PFSK-1 (cell line): ENCODE data around the gene LRRC71.

Experiments used
- POLR2AphosphoS5 ChIP-seq: IDR thresholded peaks from 2 replicates; pipeline ENCODE4 v1.6.1; 2012; ENCODE audit warnings: low read depth, mild to moderate bottlenecking, control low read depth, low read length, moderate library complexity
- TAF1 ChIP-seq: IDR thresholded peaks from 2 replicates; pipeline ENCODE4 v1.6.1; 2012; ENCODE audit warnings: low read length, control low read depth, borderline replicate concordance; ENCODE audit not compliant: insufficient read depth
- TF ChIP-seq, protein P1 (sequence below), 2 experiments: IDR thresholded peaks; 2 replicates each; pipeline versions ENCODE4 v1.6.1 to v1.8.0; 2011 to 2012; ENCODE audit warnings: low read depth in 2 of 2, low read length in 2 of 2, control low read depth in 1 of 2, inconsistent platforms in 1 of 2, mild to moderate bottlenecking in 1 of 2, moderate library complexity in 1 of 2; ENCODE audit not compliant: insufficient read depth in 1 of 2

DNA sequence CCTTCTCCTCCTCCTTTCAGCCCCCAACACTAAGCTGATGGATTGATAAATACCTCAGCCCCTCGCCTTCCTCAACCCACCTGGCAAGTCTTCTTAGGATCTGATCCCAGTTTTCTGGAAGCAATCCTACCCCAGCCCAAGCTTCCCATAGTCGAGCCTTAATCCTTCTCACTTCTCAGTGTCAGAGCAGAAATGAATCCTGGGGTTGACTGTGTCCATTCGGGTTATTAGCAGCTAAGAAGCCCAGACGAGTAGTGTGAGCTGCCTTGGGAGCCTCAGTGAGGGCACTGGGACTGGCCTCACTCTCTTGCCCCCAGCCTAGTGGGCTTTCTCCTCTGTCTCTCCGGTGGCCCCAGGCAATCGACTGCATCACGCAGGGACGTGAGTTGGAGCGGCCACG is 39.3 kb upstream of the LRRC71 start:
- TF ChIP-seq, protein P1, sequence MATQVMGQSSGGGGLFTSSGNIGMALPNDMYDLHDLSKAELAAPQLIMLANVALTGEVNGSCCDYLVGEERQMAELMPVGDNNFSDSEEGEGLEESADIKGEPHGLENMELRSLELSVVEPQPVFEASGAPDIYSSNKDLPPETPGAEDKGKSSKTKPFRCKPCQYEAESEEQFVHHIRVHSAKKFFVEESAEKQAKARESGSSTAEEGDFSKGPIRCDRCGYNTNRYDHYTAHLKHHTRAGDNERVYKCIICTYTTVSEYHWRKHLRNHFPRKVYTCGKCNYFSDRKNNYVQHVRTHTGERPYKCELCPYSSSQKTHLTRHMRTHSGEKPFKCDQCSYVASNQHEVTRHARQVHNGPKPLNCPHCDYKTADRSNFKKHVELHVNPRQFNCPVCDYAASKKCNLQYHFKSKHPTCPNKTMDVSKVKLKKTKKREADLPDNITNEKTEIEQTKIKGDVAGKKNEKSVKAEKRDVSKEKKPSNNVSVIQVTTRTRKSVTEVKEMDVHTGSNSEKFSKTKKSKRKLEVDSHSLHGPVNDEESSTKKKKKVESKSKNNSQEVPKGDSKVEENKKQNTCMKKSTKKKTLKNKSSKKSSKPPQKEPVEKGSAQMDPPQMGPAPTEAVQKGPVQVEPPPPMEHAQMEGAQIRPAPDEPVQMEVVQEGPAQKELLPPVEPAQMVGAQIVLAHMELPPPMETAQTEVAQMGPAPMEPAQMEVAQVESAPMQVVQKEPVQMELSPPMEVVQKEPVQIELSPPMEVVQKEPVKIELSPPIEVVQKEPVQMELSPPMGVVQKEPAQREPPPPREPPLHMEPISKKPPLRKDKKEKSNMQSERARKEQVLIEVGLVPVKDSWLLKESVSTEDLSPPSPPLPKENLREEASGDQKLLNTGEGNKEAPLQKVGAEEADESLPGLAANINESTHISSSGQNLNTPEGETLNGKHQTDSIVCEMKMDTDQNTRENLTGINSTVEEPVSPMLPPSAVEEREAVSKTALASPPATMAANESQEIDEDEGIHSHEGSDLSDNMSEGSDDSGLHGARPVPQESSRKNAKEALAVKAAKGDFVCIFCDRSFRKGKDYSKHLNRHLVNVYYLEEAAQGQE (IDR thresholded peaks at IDR 0.05; ENCODE audit: insufficient read depth in 1 of 2, low read depth in 2 of 2, low read length in 2 of 2), result no peak
- no peak for TF ChIP-seq POLR2AphosphoS5
- no peak for TF ChIP-seq TAF1
